OCI-LY1 (cell line): Measurements from ENCODE around the gene ANKS4B.

Source experiments
- EZH2 ChIP-seq: fragments of 200-600 bp; sonication (generic), shearing (Covaris generic); IDR thresholded peaks from 2 replicates; pipeline ENCODE4 v1.8.0; 2017; ENCODE audit warnings: borderline replicate concordance, mixed run types, mild to moderate bottlenecking, antibody characterized with exemption, low read length, moderate library complexity, mixed read lengths
- TF ChIP-seq, protein P1 (sequence below): fragments of 200-600 bp; sonication (generic), shearing (Covaris generic); IDR thresholded peaks from 2 replicates; pipeline ENCODE4 v1.5.1; 2017; ENCODE audit warnings: mild to moderate bottlenecking, antibody characterized with exemption, low read length, moderate library complexity, mixed read lengths

DNA sequence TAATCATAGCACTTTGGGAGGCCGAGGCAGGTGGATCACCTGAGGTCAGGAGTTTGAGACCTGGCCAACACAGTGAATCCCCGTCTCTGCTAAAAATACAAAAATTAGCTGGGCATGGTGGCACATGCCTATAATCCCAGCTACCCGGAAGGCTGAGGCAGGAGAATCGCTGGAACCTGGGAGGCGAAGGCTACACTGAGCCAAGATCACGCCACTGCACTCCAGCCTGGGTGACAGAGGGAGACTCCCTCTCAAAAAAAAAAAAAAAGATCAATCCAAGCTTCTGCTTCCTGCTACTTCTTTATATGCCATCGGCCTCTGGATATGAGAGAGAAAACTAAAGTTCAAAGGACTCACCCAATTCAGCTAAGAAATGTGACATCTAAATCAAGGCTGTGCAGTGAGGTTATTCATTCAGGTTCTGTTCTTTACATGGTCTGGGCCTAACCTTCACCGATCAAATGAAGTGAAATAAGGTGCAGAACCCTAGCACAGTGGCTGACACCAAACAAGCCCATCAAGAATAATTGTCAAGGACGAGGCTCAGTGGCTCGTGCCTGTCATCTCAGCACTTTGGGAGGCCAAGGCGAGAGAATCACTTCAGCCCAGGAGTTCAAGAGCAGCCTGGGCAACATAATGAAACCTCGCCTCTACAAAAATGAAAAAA, 47.7 kb upstream of the ANKS4B start:
- TF ChIP-seq, protein P1, sequence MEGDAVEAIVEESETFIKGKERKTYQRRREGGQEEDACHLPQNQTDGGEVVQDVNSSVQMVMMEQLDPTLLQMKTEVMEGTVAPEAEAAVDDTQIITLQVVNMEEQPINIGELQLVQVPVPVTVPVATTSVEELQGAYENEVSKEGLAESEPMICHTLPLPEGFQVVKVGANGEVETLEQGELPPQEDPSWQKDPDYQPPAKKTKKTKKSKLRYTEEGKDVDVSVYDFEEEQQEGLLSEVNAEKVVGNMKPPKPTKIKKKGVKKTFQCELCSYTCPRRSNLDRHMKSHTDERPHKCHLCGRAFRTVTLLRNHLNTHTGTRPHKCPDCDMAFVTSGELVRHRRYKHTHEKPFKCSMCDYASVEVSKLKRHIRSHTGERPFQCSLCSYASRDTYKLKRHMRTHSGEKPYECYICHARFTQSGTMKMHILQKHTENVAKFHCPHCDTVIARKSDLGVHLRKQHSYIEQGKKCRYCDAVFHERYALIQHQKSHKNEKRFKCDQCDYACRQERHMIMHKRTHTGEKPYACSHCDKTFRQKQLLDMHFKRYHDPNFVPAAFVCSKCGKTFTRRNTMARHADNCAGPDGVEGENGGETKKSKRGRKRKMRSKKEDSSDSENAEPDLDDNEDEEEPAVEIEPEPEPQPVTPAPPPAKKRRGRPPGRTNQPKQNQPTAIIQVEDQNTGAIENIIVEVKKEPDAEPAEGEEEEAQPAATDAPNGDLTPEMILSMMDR: no peak
- no peak for TF ChIP-seq EZH2
